Astrocyte of the cerebellum (primary cell): ENCODE data around the gene PRCP.

ENCODE experiments used
- DNase-seq: peaks from one replicate; pipeline ENCODE4 v3.0.0-alpha.2; 2011; ENCODE audit warnings: low read depth
- H3K4me3 ChIP-seq: 2 replicates; pipeline ENCODE4 v1.5.1; 2011; ENCODE audit warnings: mild to moderate bottlenecking, low read depth, low read length, moderate library complexity
- in situ Hi-C: cut with HindIII; loops from 2 replicates; pipeline ENCODE4 v1.10.0; 2017; ENCODE audit warnings: low sequenced_read_pairs
- TF ChIP-seq, protein P1 (sequence below): IDR thresholded peaks from 2 replicates; pipeline ENCODE4 v1.5.1; 2012; ENCODE audit warnings: low read length, low read depth, moderate library complexity, mild to moderate bottlenecking; ENCODE audit errors: missing control alignments

PRCP gene

GRCh38 chr11:82907371-82907770 is 7.1 kb upstream of the PRCP start:
- no peak overlapping the region for H3K4me3 ChIP-seq
- DNase-seq: no peak
- in situ Hi-C loops: no loop called here
- TF ChIP-seq, protein P1, sequence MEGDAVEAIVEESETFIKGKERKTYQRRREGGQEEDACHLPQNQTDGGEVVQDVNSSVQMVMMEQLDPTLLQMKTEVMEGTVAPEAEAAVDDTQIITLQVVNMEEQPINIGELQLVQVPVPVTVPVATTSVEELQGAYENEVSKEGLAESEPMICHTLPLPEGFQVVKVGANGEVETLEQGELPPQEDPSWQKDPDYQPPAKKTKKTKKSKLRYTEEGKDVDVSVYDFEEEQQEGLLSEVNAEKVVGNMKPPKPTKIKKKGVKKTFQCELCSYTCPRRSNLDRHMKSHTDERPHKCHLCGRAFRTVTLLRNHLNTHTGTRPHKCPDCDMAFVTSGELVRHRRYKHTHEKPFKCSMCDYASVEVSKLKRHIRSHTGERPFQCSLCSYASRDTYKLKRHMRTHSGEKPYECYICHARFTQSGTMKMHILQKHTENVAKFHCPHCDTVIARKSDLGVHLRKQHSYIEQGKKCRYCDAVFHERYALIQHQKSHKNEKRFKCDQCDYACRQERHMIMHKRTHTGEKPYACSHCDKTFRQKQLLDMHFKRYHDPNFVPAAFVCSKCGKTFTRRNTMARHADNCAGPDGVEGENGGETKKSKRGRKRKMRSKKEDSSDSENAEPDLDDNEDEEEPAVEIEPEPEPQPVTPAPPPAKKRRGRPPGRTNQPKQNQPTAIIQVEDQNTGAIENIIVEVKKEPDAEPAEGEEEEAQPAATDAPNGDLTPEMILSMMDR: no peak

GRCh38 chr11:82906931-82907330 is 6.7 kb upstream of the PRCP start:
- TF ChIP-seq, protein P1: no peak
- no peak for DNase-seq
- no peak overlapping the region for H3K4me3 ChIP-seq
- in situ Hi-C loops: no loop called here

DNA sequence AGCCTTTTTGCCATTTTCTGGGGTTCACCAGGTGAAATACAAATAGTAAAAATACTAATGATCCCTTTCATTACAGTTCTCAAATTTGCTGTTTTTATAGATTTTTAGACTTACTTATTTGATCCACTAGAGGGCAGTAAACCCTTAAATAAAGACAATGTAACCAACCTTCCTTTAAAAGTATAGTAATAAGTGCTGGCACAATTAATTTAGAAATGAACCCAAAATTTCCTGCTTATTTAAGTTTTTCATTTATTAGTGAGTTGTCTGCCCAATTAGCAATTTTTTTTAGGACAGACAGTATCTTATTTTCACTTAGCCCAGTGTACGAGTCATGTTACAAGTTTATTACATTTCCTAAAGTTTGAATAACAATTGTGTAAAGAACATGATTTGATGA is 6.0 kb upstream of the PRCP start:
- H3K4me3 ChIP-seq: no peak overlapping the region
- TF ChIP-seq, protein P1: peak; percentile 15
- in situ Hi-C loops: no loop called here
- peak; percentile 6 for DNase-seq

DNA sequence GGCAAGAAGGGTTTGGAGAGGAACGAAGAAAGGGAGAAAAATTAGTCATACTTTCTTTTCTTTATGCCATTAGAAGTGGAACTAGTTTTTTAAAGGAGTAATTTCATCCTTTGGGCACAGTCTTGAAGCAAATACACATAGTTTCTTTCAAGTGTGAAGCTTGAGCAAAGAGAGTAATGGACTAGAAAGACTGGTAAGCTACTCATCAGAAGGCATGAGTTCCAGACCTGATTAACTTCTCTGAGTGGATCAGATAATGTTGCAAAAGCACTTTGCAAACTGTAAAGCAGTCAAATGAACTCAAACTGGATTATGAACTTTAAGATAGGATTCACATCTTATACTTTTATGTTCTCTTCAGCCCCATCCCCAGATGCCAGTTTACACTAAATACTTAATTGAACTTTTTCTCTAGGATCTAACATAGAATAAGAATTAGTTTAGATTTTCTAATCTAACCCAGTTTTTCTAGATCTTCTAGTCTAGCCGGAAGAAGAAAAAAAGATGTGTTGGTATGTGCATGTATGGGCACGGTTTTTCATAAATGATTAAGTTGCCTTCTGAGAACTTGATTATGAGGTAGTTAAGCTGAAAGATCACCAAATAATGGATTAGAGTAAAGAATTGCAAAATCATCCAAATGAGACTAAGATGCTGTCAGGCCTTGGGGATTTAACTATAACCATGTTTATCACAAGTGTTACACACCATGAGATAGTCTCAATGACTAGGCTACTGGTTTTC is 3.8 kb upstream of the PRCP start:
- no peak for DNase-seq
- TF ChIP-seq, protein P1: no peak
- no peak overlapping the region for H3K4me3 ChIP-seq
- in situ Hi-C loops: no loop called here

DNA sequence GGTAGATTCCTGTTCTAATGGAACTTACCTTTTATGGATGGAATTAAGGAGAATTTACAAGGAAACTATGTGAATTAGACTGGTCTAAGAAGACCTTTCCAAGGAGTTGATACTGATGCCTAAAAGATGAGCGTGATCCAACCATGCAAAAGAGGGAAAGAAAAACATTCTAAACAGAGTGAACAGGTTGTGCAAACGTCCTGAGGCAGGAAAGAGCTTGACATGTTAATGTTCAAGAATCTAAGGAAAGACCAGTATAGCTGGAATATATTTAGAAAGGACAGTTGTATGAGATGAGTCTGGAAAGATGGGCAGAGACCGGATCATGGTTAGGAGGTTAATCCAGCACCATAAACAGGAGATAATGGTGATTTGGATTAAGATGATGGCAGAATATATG is 2.6 kb upstream of the PRCP start:
- H3K4me3 ChIP-seq: no peak overlapping the region
- in situ Hi-C loops: no loop called here
- TF ChIP-seq, protein P1: no peak
- no peak for DNase-seq

DNA sequence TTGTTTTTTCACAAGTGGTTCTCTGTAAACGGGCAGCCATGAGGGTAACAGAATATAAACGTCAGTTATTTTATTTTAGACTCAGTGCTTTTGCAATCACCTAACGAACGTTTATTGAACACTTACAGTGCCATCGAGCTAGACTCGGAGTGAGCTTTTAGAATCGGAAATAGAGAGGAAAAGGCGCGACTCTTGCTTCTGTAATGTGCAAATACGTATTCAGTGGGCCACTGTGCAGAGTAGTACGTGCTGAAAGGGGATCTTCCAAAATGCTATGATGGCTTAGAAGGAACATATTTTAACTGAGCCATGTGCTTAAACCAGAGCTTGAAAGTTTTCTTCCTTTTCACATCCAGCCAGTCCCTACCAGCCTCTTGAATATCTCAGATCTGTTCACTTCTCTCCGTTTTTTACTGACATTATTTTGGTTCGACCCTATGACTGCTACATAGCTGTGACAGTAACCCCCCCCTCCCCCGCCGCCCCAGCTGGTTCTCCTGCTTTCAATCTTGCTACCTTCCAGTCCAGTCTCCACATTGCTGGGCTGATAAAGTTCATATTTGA is 1.8 kb upstream of the PRCP start:
- H3K4me3 ChIP-seq: peak overlapping the region; percentile 85

More for the DNA sequence above, 1.8 kb upstream of the PRCP start:
- TF ChIP-seq, protein P1: no peak
- DNase-seq: no peak
- in situ Hi-C loops: no loop called here
